ENCODE measurements around the gene FHDC1.

FHDC1 gene

GRCh38 chr4:152961014-152961772, 25.1 kb downstream of the FHDC1 start:
- no peak for TF ChIP-seq CTCF (IDR thresholded peaks at IDR 0.05; ENCODE audit: control insufficient read depth, insufficient read depth, low read depth, low read length, missing control alignments)

GRCh38 chr4:152961773-152962115, 25.6 kb downstream of the FHDC1 start:
- no peak for DNase-seq (ENCODE audit: low read depth)
- TF ChIP-seq CTCF (IDR thresholded peaks at IDR 0.05; ENCODE audit: control insufficient read depth, insufficient read depth, low read depth, low read length, missing control alignments) = no peak

More at GRCh38 chr4:152961014-152961772, 25.1 kb downstream of the FHDC1 start:
- no peak overlapping the region for H3K4me3 ChIP-seq (ENCODE audit: control insufficient read depth, low read depth, low read length)
- DNase-seq (ENCODE audit: low read depth) = no peak

GRCh38 chr4:152962150-152962549, 26.0 kb downstream of the FHDC1 start:
- DNase-seq (ENCODE audit: low read depth) = no peak
- no peak overlapping the region for H3K4me3 ChIP-seq (ENCODE audit: control insufficient read depth, low read depth, low read length)
- TF ChIP-seq CTCF (IDR thresholded peaks at IDR 0.05; ENCODE audit: control insufficient read depth, insufficient read depth, low read depth, low read length, missing control alignments) = no peak

More at GRCh38 chr4:152961773-152962115, 25.6 kb downstream of the FHDC1 start:
- no peak overlapping the region for H3K4me3 ChIP-seq (ENCODE audit: control insufficient read depth, low read depth, low read length)

- no peak for TF ChIP-seq CTCF (IDR thresholded peaks at IDR 0.05; ENCODE audit: control insufficient read depth, insufficient read depth, low read depth, low read length, missing control alignments)
- no peak overlapping the region for H3K4me3 ChIP-seq (ENCODE audit: control insufficient read depth, low read depth, low read length)
- no peak for DNase-seq (ENCODE audit: low read depth)
These were observed 28.2 kb downstream of the FHDC1 start for GRCh38 chr4:152964335-152964734.

GRCh38 chr4:152965611-152966010, 29.5 kb downstream of the FHDC1 start:
- TF ChIP-seq CTCF (IDR thresholded peaks at IDR 0.05; ENCODE audit: control insufficient read depth, insufficient read depth, low read depth, low read length, missing control alignments) = no peak
- DNase-seq (ENCODE audit: low read depth) = no peak
- no peak overlapping the region for H3K4me3 ChIP-seq (ENCODE audit: control insufficient read depth, low read depth, low read length)

- no peak for DNase-seq (ENCODE audit: low read depth)
- no peak for TF ChIP-seq CTCF (IDR thresholded peaks at IDR 0.05; ENCODE audit: control insufficient read depth, insufficient read depth, low read depth, low read length, missing control alignments)
- H3K4me3 ChIP-seq (ENCODE audit: control insufficient read depth, low read depth, low read length) = no peak overlapping the region
These were observed 31.8 kb downstream of the FHDC1 start for GRCh38 chr4:152967907-152968306.

Data from AG09309 (cell line).